A673 (cell line): ENCODE data around the gene RABGGTA.

Experiments used
- EZH2 ChIP-seq: fragments of 200-600 bp; sonication (generic); IDR thresholded peaks from 2 replicates; pipeline ENCODE4 v1.6.1; 2017; ENCODE audit warnings: borderline replicate concordance, low read depth, mild to moderate bottlenecking, mixed read lengths, antibody characterized with exemption, low read length; ENCODE audit not compliant: poor library complexity, severe bottlenecking
- TF ChIP-seq, protein P1 (sequence below): fragments of 300-800, 200-600 bp; sonication (generic); conservative IDR thresholded peaks from 2 replicates; pipeline ENCODE4 v1.5.1; 2017; ENCODE audit warnings: low read depth, mild to moderate bottlenecking, antibody characterized with exemption, low read length, moderate library complexity, mixed read lengths

DNA sequence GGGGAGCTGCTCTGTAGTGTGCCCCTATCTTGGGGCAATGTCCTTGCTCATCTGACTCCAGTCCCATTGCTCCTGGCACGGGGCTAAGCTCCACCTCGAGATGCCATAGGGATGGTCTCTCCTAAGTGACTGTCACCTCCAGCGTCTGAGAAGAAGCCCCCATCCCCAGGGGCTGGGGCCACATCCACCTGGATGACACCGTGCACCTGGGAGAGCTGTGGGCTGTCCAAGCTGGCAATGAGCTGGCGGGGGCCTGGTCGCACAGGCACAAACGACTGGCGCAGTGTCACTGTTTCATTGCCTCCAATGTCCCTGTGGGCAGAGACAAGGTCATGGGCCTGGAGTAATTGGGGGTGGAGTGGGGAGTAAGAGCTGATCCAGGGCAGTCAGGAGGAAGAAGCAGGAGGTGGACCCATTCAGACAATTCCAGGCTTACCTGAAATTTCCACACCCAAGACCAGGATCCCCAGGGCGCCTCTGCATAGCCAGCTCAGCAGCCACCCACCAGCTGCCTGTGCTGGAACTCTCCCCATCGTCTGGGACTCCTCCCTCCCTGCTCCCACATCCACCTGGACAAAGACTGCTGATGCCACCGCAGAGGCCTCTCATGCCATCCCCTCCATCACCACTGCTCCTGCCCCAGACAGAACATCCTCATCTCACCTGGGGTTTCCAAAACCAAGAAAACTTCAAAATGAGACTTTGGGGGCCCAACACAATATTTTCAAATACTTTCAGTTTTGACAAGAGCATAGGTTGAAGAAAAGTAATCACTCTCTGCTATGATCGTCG lies 22.0 kb downstream of the RABGGTA start:
- TF ChIP-seq, protein P1, sequence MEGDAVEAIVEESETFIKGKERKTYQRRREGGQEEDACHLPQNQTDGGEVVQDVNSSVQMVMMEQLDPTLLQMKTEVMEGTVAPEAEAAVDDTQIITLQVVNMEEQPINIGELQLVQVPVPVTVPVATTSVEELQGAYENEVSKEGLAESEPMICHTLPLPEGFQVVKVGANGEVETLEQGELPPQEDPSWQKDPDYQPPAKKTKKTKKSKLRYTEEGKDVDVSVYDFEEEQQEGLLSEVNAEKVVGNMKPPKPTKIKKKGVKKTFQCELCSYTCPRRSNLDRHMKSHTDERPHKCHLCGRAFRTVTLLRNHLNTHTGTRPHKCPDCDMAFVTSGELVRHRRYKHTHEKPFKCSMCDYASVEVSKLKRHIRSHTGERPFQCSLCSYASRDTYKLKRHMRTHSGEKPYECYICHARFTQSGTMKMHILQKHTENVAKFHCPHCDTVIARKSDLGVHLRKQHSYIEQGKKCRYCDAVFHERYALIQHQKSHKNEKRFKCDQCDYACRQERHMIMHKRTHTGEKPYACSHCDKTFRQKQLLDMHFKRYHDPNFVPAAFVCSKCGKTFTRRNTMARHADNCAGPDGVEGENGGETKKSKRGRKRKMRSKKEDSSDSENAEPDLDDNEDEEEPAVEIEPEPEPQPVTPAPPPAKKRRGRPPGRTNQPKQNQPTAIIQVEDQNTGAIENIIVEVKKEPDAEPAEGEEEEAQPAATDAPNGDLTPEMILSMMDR: no peak
- TF ChIP-seq EZH2: no peak
